GM21737 (cell line): ENCODE results near the gene HNRNPA3.
"Not testable (repeated sequence)": the region's sequence is repeated elsewhere in the genome, so short reads cannot be mapped to it uniquely, and the experiment has no call there.

Experiments
- ATAC-seq: cut with Tn5 transposase; IDR thresholded peaks from one replicate; pipeline ENCODE4 v1.9.1; 2021; ENCODE audit warnings: mild to moderate bottlenecking, moderate library complexity; ENCODE audit not compliant: unreplicated experiment

HNRNPA3 gene

DNA sequence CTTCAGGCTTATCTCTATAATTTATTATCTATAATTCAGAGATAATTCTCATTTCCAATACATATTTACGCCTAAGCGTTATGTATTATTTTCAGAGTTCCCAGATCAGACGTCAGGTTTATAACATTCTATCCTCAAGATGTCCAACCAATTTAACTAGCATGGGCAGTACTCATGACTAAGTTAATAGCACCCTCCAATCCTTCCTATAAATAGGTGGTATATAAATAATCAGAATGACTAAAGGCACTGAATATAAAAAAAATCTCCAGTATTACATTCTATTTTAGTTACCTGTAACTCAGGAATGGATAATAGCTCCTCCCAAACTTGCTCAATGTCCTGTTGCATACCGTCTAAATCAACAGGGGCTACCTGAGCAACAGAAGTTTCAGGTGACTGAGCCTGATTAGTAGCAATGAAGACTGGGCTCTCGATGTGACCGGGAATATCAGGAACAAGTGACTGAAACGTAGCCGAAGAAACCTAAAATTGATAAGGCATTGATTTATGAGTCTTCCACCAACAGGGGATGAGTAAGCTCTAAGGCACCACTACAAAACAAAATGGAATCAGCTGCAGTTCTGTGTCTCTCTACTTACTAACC, 19.6 kb downstream of the HNRNPA3 start:
- no peak for ATAC-seq

DNA sequence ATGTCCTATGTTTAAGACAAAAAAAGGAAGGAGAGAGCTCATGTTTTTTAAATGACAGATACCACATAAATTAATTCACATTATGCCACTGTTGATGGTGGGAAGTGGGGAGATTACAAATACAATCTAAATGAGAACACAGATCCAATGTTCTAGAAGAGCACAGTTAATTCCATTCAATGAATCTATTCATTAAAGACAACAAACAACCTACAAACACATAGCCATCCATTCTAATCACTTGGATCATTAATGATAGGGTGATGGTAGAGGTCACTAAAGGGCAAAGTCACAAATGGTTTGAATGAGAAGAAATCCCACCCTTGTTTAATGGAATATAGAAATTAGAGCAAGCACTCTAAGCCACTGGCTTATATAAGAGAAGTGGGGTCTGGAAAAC, 21.7 kb downstream of the HNRNPA3 start:
- ATAC-seq, result no peak

DNA sequence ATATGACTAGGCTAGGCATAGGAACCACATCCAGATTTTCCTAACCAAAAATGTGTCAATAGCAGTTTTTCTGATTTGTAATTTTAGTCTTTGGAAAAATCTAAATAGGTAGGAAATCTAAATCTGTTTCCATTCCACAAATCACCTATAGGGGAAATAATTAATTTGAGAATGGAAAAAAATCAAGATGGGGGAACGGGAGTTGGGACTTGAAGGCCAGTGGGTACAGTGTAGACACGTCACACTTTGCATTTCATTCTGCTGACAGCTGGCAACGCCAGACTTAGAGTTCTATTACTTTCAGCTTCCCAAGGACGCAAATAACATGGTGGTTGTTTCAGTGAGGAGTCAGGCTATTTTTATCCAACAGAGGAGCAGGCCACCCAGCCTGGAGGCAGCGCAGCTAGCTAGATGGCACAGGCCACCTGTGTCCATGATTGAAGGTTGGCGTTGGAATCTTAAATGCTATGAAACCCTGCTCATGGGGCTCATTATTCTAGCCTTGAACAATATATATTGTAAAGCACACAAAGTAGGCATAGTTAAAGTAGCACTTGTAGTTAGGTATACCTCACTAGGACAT, 23.4 kb downstream of the HNRNPA3 start:
- no peak for ATAC-seq

- no peak for ATAC-seq
These were observed 25.3 kb downstream of the HNRNPA3 start for GRCh38 chr2:177237932-177238331.

GRCh38 chr2:177239053-177239452, 26.5 kb downstream of the HNRNPA3 start:
- no peak for ATAC-seq

- peak; percentile 55 for ATAC-seq
These were observed 27.5 kb downstream of the HNRNPA3 start for GRCh38 chr2:177239932-177240630.

GRCh38 chr2:177241711-177242120, 29.1 kb downstream of the HNRNPA3 start:
- ATAC-seq, result no peak

- no peak for ATAC-seq
These were observed 29.8 kb downstream of the HNRNPA3 start for GRCh38 chr2:177242121-177242987.

- ATAC-seq, result no peak
These were observed 30.5 kb downstream of the HNRNPA3 start for GRCh38 chr2:177243073-177243472.

DNA sequence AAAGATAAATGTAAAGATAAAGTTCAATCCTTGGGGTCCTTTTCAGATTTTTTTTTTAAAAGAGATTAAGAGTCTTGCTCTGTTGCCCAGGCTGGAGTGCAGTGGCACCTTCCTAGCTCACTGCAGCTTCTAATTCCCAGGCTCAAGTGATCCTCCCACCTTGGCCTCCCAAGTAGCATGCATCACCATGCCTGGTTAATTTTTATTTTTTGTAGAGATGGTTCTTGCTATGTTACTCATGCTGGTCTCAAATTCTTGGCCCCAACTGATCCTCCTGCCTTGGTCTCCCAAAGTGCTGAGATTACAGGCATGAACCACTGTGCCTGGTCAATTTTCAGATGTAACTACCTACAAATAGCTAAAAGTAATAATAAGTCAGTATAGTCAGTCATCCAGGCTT, 30.9 kb downstream of the HNRNPA3 start:
- no peak for ATAC-seq

- ATAC-seq, result no peak
These were observed 31.7 kb downstream of the HNRNPA3 start for GRCh38 chr2:177244244-177244771.

- ATAC-seq, result no peak
These were observed 32.4 kb downstream of the HNRNPA3 start for GRCh38 chr2:177245010-177245422.

DNA sequence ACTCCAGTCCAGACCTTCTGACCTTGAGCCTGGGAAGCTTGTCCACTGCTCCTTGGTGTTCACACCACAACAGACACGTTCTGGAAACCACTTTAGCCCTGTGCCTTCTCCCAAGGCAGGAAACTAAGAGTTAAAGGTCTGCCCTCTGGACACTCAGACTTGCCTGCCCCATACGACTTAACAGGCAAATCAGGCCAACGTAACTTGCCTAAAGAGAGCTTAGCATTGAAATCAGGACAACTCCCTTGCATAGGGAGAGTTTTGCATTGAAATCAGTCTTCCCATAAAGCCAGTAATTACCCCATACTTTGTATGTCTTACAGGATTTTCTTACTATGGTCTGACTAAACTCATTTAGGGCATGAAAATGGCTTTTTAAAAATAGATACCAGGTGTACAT, 33.4 kb downstream of the HNRNPA3 start:
- no peak for ATAC-seq

DNA sequence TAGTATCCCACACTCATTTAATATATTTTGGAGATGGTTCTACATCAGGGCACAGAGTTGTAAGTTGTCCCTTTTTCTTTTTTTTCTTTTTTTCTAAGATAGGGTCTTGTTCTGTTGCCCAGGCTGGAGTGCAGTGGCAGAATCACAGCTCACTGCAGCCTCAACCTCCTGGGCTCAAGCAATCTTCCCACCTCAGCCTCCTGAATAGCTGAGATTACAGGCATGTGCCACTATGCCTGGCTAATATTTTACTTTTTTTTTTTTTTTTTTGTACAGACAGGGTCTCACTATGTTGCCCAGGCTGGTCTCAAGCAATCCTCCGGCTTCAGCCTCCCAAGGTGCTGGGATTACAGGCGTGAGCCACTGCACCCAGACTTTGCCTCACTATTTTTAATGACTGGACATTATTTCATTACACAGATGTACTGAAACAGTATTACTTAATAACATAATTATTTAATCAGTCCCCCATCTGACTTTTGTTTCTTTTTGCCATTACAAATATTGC, 34.0 kb downstream of the HNRNPA3 start:
- not testable (repeated sequence) for ATAC-seq

- no peak for ATAC-seq
These were observed 35.2 kb downstream of the HNRNPA3 start for GRCh38 chr2:177247693-177248262.

- no peak for ATAC-seq
These were observed 36.4 kb downstream of the HNRNPA3 start for GRCh38 chr2:177249038-177249437.

GRCh38 chr2:177250461-177250860, 37.9 kb downstream of the HNRNPA3 start:
- ATAC-seq, result no peak

DNA sequence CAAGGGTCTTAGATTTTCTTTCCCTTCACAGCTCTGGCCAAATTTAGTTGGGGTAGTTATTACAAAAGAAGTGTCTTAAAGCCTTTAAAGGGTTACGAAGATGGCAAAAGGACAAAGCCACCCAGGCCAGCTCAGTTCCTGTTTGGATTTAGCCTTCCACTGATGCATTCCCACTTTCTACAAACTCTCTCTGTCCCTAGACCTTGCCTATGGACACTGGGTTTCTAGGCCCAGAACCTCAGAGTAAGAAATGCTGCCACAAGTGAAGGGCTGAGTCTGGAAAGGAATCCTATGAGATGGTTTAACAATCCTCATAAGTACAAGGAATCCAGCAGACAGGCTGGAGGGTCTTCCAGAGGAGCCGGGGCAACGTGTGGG, 38.6 kb downstream of the HNRNPA3 start:
- no peak for ATAC-seq

GRCh38 chr2:177252808-177253531, 40.4 kb downstream of the HNRNPA3 start:
- no peak for ATAC-seq

GRCh38 chr2:177253704-177254103, 41.1 kb downstream of the HNRNPA3 start:
- ATAC-seq, result no peak
